Hypothalamus (tissue), 51 donors: Measurements from ENCODE around the gene DNAH12.

Source experiments
- DNase-seq, 51 donors: peaks; one replicate each; lab custom pipeline; 2025; lab: John Stamatoyannopoulos, UW

The DNAH12 gene

DNA sequence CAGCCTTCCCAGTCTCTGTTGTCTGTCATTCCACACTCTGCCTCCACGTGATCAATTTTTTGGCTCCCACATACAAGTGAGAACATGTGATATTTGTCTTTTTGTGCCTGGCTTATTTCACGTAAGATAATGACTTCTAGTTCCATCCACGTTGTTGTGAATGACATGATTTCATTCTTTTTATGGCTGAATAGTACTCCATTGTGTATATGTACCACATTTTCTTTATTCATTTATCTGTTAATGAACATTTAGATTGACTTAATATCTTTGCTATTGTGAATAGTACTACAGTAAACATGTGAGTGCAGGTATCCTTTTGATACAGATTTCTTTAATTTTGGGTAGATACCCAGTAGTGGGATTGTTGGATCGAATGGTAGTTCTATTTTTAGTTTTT lies 283.0 kb downstream of the DNAH12 start:
- DNase-seq: no peak

GRCh38 chr3:57257678-57258077 lies 286.5 kb downstream of the DNAH12 start:
- no peak for DNase-seq

GRCh38 chr3:57256844-57257243 lies 287.3 kb downstream of the DNAH12 start:
- DNase-seq: no peak

GRCh38 chr3:57252404-57252803 lies 291.7 kb downstream of the DNAH12 start:
- no peak for DNase-seq

DNA sequence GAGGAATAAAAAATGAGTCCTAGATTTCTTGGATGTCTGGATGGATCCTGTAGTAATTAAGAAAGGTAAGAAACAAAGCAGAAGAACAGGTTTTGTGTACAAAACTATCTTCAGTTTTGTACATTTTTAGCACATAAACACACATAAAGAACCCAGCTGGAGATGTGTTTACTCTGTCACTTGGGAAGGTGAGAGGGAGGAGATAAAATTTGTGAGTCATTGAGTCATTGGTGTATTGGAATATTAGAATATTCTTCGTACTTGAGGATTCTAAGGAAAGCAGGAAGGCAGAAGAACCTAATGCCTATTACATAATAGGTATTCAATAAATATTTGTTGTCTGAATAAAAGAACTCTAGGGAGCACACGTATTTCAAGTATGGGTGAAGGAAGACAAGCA lies 299.2 kb downstream of the DNAH12 start:
- DNase-seq: no peak
